DOHH2 (cell line): ENCODE data around the gene RPS5.

Source experiments
- H3F3A ChIP-seq: fragments of 200-600 bp; sonication (generic), shearing (Covaris generic); 2 replicates; pipeline ENCODE4 v1.6.0; 2016; ENCODE audit warnings: antibody characterized with exemption, mild to moderate bottlenecking; ENCODE audit not compliant: control insufficient read depth, insufficient read depth
- H3K27ac ChIP-seq: fragments of 200-600 bp; sonication (generic); 2 replicates; pipeline ENCODE4 v1.5.1; 2014; ENCODE audit warnings: low read depth, mild to moderate bottlenecking, low read length, moderate library complexity
- H3K27me3 ChIP-seq: fragments of 200-600 bp; sonication (generic); 2 replicates; pipeline ENCODE4 v1.6.1; 2014; ENCODE audit warnings: mild to moderate bottlenecking, low read length, mixed read lengths; ENCODE audit not compliant: control insufficient read depth
- H3K36me3 ChIP-seq: fragments of 200-600 bp; sonication (generic); 2 replicates; pipeline ENCODE4 v1.6.1; 2014; ENCODE audit warnings: mild to moderate bottlenecking, low read length, moderate library complexity, mixed read lengths; ENCODE audit not compliant: control insufficient read depth
- H3K4me1 ChIP-seq: fragments of 200-600 bp; sonication (generic); 2 replicates; pipeline ENCODE4 v1.6.1; 2014; ENCODE audit warnings: mild to moderate bottlenecking, low read length, mixed read lengths; ENCODE audit not compliant: control insufficient read depth
- H3K4me2 ChIP-seq: fragments of 200-600 bp; sonication (generic); 2 replicates; pipeline ENCODE4 v1.6.0; 2014; ENCODE audit warnings: mild to moderate bottlenecking, low read length, moderate library complexity
- H3K4me3 ChIP-seq: fragments of 200-600 bp; sonication (generic); 2 replicates; pipeline ENCODE4 v1.5.1; 2014; ENCODE audit warnings: mild to moderate bottlenecking, low read length, mixed read lengths
- H3K79me2 ChIP-seq: fragments of 200-600 bp; sonication (generic); 2 replicates; pipeline ENCODE4 v1.6.1; 2014; ENCODE audit warnings: mild to moderate bottlenecking, low read length, mixed read lengths; ENCODE audit not compliant: control insufficient read depth
- H3K9me2 ChIP-seq: fragments of 200-600 bp; sonication (generic); replicated peaks from 2 replicates; pipeline ENCODE4 v1.6.1; 2014; ENCODE audit warnings: mild to moderate bottlenecking, low read length, mixed read lengths; ENCODE audit not compliant: control insufficient read depth
- H3K9me3 ChIP-seq: fragments of 200-600 bp; sonication (generic); 2 replicates; pipeline ENCODE4 v1.6.1; 2014; ENCODE audit warnings: antibody characterized with exemption, low read length, mixed read lengths; ENCODE audit not compliant: control insufficient read depth, insufficient read depth
- H4K20me1 ChIP-seq: fragments of 200-600 bp; sonication (generic); 2 replicates; pipeline ENCODE4 v1.6.0; 2014; ENCODE audit warnings: low read depth, mild to moderate bottlenecking, antibody characterized with exemption, low read length, moderate library complexity; ENCODE audit not compliant: control insufficient read depth, insufficient read depth
- EZH2phosphoT487 ChIP-seq: fragments of 200-600 bp; sonication (generic); IDR thresholded peaks from 2 replicates; pipeline ENCODE4 v1.6.1; 2017; ENCODE audit warnings: borderline replicate concordance, mild to moderate bottlenecking, antibody characterized with exemption, low read length, moderate library complexity, mixed read lengths
- TF ChIP-seq, protein P1 (sequence below): fragments of 200-600 bp; sonication (generic); IDR thresholded peaks from one replicate; pipeline ENCODE4 v1.5.1; 2014; ENCODE audit warnings: antibody characterized with exemption, mild to moderate bottlenecking, low read depth, low read length; ENCODE audit not compliant: poor library complexity, severe bottlenecking

The RPS5 gene

DNA sequence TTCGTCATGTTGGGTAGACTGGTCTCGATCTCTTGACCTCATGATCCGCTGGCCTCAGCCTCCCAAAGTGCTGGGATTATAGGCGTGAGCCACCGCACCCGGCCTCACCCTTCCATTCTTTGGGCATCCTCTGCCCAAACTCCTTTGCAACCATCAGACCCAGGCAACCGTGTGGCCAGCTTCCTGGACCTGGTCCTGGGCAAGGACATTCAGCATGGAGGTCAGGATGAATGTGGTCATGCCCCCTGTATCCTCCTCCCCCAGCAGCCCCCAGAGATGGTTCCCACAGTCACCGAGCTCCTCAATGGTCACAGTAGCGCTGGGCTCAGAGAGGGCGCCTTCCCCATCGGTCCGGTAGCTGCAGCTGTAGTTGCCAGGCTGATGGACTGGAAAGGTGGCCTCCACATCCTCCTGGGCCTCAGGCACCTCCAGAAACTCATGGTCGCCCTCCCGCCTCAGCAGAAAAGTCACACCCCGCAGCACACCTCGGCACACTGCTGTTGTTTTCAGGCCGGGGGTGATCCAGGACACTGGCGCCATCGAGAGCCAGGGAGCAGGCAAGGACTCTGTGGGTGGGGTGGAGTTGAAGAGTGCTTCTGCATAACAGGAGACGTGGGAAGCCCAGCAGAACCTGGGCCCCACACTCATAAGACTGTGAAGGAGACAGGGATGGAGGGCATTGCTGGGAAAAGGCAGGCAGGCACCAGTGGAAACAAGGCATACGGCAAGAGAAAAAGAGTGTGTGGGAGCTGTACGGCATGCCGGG, 34.9 kb upstream of the RPS5 start:
- 0 out of 2 replicates have a peak, but pooled peaks cover 2% of the 10 kb centered on the region for H3F3A ChIP-seq
- no peak overlapping the region for H3K4me2 ChIP-seq
- no peaks in the 10 kb centered on the region for H4K20me1 ChIP-seq
- no peak overlapping the region for H3K27ac ChIP-seq
- H3K27me3 ChIP-seq, result peaks cover 5% of the 10 kb centered on the region; the same call in 1 of the 2 replicates
- H3K4me1 ChIP-seq, result peaks cover 21% of the 10 kb centered on the region
- H3K36me3 ChIP-seq, result peaks cover 13% of the 10 kb centered on the region
- no peaks in the 10 kb centered on the region for H3K9me2 ChIP-seq
- H3K9me3 ChIP-seq, result no peaks in the 10 kb centered on the region
- TF ChIP-seq EZH2phosphoT487, result no peak
- TF ChIP-seq, protein P1, sequence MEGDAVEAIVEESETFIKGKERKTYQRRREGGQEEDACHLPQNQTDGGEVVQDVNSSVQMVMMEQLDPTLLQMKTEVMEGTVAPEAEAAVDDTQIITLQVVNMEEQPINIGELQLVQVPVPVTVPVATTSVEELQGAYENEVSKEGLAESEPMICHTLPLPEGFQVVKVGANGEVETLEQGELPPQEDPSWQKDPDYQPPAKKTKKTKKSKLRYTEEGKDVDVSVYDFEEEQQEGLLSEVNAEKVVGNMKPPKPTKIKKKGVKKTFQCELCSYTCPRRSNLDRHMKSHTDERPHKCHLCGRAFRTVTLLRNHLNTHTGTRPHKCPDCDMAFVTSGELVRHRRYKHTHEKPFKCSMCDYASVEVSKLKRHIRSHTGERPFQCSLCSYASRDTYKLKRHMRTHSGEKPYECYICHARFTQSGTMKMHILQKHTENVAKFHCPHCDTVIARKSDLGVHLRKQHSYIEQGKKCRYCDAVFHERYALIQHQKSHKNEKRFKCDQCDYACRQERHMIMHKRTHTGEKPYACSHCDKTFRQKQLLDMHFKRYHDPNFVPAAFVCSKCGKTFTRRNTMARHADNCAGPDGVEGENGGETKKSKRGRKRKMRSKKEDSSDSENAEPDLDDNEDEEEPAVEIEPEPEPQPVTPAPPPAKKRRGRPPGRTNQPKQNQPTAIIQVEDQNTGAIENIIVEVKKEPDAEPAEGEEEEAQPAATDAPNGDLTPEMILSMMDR, result no peak
- H3K4me3 ChIP-seq, result no peak overlapping the region
- peaks cover 24% of the 10 kb centered on the region for H3K79me2 ChIP-seq

DNA sequence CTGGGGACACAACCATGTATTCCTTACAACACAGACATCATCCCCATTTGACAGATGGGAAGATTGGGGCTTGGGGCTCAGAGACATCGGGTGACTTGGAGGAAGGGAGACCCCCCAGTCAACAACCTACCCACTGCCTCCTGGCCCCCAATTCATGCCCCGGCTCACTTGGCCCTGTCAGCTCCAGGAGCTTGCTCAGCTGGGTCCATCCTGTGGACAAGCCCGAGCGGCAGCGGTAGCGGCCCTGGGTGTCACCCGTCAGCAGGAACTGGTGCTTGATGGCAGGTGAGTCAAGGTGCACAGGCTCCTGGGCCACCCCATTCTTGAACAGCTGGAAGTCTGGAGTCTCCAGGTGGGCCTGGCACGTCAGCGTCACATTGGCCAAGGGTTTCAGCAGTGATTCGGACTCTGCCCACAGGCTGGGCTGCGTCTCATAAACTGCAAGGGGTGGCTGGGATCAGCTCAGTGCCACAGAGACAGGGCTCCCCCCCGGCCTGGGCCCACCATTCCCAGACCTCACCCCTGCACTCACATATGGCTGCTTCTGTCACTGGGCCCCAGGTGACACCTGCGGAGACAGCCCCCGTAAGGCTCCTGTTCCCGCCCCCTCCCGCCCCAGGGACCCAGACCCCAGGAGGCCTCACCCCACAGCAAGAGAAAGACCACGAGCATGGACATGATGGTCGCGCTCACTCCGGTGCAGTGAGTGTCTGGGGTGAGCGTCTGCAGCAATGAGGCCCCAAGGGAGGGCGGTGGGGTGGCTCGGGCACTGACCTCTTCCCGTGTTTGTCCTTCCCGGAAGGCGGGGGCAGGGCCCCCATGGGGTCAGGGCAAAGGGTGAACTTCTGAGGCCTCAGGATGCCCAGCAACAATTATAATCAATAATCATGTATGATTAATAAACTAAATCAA, 34.1 kb upstream of the RPS5 start, which contains the start of gene A1BG:
A1BG (minus strand) TSS at position 733 of the 912 bp plus-strand sequence; CDS start at position 678, 55 bp downstream.
- peaks cover 13% of the 10 kb centered on the region for H3K36me3 ChIP-seq
- 0 out of 2 replicates have a peak, but pooled peaks cover 2% of the 10 kb centered on the region for H3F3A ChIP-seq
- H3K4me1 ChIP-seq, result peaks cover 21% of the 10 kb centered on the region
- H3K79me2 ChIP-seq, result peaks cover 20% of the 10 kb centered on the region
- no peaks in the 10 kb centered on the region for H4K20me1 ChIP-seq
- H3K9me2 ChIP-seq, result no peaks in the 10 kb centered on the region
- H3K27ac ChIP-seq, result no peak within 1 kb of the TSS
- H3K27me3 ChIP-seq, result peaks cover 5% of the 10 kb centered on the region; the same call in 1 of the 2 replicates
- H3K4me3 ChIP-seq, result no peak within 1 kb of the TSS
- TF ChIP-seq, protein P1, result no peak
- no peak for TF ChIP-seq EZH2phosphoT487
- no peaks in the 10 kb centered on the region for H3K9me3 ChIP-seq
- H3K4me2 ChIP-seq, result no peak within 1 kb of the TSS

DNA sequence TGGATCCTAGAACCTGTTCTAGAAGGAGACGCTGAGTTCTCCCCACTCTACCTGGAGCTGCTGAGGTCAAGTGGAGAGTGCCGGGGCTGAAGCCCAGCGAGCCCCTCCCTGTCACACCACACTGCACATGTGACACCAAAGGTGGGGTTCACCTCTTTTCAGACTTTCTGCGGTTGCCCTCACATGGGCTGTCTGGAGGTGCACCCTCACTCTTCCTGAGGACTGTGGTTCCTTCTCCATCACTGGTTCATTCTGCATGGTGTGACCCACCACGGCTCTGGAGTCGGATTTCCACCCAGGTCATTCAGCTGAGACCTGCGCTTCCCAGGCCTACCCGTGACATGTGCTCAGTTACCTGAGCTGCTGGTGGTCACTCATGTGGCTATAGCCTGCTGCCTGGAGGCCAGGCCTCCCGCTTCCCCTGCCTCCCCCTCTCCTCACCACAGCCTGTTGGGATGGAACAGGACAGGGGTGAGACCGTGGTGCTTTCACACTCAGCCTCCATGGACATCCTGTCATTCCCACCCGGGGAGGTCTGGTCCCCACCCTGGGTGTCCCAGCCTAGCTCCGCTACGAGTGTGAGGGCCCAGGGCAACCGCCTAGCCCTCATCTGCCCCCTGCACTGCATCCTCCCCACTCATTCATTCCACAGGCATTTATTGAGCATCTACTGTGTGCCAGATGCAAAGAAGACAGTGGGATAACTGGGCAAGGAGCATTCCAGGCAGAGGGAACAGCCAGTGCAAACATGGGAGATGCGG, 33.2 kb upstream of the RPS5 start:
- no peaks in the 10 kb centered on the region for H4K20me1 ChIP-seq
- H3K9me2 ChIP-seq, result no peaks in the 10 kb centered on the region
- H3K27ac ChIP-seq, result no peak overlapping the region
- H3K27me3 ChIP-seq, result peaks cover 5% of the 10 kb centered on the region; the same call in 1 of the 2 replicates
- H3K4me1 ChIP-seq, result peaks cover 14% of the 10 kb centered on the region
- peaks cover 11% of the 10 kb centered on the region for H3K79me2 ChIP-seq
- H3K4me3 ChIP-seq, result no peak overlapping the region
- TF ChIP-seq EZH2phosphoT487, result no peak
- no peaks in the 10 kb centered on the region for H3F3A ChIP-seq
- no peak overlapping the region for H3K4me2 ChIP-seq
- H3K36me3 ChIP-seq, result peaks cover 13% of the 10 kb centered on the region
- H3K9me3 ChIP-seq, result no peaks in the 10 kb centered on the region
